ENCODE data around the gene ZNF474.

The ZNF474 gene

DNA sequence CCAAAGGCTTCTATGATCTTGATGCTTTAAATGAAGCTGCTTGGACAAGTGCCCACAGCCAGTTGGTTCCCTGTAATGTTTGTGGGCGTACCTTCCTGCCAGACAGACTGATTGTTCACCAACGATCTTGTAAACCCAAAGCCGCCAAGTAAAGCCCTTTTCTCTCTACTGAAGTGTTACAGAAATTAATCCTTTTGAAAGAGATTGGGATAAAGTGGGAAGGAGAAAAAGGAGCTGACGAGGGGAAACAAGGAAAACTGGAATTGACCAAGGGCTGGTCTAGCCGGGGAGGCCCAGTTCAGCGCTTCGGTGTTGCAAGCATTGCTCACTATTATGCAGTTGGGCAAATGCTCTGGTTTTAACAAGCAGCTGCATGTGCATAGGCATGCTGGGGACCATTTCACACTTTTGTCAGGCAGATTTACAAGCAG lies 53.2 kb downstream of the ZNF474 start:
- H3K4me3 ChIP-seq (ENCODE audit: control insufficient read depth, low read depth, low read length) = no peak overlapping the region
- DNase-seq (ENCODE audit: low read depth) = peak; percentile 88
- TF ChIP-seq, protein P1, sequence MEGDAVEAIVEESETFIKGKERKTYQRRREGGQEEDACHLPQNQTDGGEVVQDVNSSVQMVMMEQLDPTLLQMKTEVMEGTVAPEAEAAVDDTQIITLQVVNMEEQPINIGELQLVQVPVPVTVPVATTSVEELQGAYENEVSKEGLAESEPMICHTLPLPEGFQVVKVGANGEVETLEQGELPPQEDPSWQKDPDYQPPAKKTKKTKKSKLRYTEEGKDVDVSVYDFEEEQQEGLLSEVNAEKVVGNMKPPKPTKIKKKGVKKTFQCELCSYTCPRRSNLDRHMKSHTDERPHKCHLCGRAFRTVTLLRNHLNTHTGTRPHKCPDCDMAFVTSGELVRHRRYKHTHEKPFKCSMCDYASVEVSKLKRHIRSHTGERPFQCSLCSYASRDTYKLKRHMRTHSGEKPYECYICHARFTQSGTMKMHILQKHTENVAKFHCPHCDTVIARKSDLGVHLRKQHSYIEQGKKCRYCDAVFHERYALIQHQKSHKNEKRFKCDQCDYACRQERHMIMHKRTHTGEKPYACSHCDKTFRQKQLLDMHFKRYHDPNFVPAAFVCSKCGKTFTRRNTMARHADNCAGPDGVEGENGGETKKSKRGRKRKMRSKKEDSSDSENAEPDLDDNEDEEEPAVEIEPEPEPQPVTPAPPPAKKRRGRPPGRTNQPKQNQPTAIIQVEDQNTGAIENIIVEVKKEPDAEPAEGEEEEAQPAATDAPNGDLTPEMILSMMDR (conservative IDR thresholded peaks at IDR 0.05; ENCODE audit: control insufficient read depth, insufficient read depth, low read depth, low read length) = no peak

DNA sequence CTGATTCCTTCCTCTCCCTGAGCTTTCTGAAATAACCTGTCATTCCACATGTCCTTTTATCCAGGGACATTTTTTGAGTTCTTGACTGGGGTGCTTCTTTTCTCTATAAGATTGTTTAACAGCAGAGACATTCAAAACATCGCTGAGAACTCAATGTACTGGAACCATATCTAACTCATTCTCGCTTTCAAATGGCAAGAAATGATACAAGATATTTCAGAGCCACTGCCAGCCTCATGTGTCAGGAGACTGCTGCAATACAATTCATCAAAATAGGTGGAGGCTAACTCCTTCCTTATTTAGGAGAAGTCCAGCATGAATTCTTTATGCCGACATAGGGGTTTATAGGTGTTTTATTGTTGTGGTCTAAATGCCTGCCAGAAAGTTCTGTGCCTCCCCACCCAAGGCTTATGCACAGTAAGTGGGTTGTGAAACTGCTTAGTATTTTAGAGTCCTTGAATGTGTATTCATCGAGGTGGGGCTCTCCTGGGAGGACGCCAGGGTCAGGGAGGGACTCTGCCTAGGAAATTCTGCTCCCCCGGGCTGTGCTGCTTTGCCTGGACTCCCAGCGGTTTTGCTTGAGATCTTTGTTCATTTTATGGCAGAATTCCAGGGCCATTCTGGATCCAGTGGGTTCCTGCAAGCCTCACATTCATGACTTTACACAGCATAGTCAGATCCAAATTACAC lies 53.9 kb downstream of the ZNF474 start:
- peak; percentile 86 for DNase-seq (ENCODE audit: low read depth)
- TF ChIP-seq, protein P1 (conservative IDR thresholded peaks at IDR 0.05; ENCODE audit: control insufficient read depth, insufficient read depth, low read depth, low read length) = no peak
- no peak overlapping the region for H3K4me3 ChIP-seq (ENCODE audit: control insufficient read depth, low read depth, low read length)

DNA sequence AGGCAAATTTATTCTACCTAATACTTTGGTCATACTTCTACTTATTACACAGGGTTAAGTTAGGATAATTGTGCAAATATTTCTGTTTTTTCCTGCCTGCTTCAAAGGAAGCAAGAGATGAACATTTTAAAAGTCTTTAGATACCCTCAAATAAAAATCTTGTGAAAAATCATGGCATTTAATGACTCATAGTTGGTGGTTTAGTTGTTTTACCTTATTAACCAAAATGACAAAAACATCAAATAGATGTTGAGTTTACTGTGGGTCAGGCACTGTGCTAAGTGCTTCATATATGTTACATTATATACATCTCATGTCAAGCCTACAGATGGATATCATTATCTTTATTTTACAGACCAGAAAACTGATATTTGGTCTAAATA lies 54.4 kb downstream of the ZNF474 start:
- TF ChIP-seq, protein P1 (conservative IDR thresholded peaks at IDR 0.05; ENCODE audit: control insufficient read depth, insufficient read depth, low read depth, low read length) = no peak

DNA sequence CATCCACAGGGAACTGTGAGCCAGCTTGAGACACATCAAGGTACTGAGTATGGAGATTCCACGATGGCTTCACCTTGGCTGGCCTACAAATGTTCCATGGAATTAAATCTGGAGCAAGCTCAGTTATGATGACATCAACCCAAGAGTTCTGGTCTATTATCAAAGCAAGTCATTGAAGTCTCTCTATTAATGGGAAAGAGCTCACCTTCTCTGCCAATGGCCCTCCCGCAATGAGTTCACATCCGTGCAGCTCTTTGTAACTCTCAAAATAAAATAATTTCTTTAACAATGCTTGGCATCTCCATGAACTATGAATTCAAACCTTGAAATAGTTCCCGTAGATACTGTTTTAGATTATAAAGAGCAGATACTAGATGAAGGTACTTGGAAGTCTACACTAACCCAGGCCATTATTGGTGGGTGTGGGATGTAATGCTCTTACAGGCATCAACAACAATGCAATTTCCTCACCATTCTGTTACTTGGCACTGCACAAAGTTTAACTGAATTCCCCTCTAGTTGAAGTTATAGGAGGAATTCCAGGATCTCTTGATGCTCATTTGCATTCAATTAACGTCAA lies 55.4 kb downstream of the ZNF474 start:
- H3K4me3 ChIP-seq (ENCODE audit: control insufficient read depth, low read depth, low read length) = no peak overlapping the region
- no peak for DNase-seq (ENCODE audit: low read depth)
- TF ChIP-seq, protein P1 (conservative IDR thresholded peaks at IDR 0.05; ENCODE audit: control insufficient read depth, insufficient read depth, low read depth, low read length) = no peak

More for the DNA sequence above, 54.4 kb downstream of the ZNF474 start:
- no peak overlapping the region for H3K4me3 ChIP-seq (ENCODE audit: control insufficient read depth, low read depth, low read length)
- DNase-seq (ENCODE audit: low read depth) = no peak

DNA sequence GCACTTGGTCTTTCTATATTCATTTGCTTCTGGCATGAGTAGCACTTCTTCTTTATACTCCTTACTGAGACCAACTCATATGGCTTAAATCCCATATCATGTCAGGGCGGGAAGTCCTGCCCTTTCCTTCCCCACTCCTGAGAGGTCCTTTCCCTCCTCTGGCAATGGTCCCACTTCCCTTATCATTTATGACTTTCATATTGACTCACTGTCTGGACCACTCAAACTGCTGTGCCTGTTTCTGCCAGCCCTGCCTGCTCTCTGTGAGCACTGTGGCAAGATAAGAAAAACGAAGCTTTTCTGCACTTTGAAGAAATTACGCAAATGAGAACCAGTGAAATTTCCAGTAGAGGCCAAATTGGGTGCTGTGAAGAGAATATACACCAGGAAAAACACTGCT lies 58.1 kb downstream of the ZNF474 start:
- TF ChIP-seq, protein P1 (conservative IDR thresholded peaks at IDR 0.05; ENCODE audit: control insufficient read depth, insufficient read depth, low read depth, low read length) = no peak
- no peak for DNase-seq (ENCODE audit: low read depth)
- no peak overlapping the region for H3K4me3 ChIP-seq (ENCODE audit: control insufficient read depth, low read depth, low read length)

DNA sequence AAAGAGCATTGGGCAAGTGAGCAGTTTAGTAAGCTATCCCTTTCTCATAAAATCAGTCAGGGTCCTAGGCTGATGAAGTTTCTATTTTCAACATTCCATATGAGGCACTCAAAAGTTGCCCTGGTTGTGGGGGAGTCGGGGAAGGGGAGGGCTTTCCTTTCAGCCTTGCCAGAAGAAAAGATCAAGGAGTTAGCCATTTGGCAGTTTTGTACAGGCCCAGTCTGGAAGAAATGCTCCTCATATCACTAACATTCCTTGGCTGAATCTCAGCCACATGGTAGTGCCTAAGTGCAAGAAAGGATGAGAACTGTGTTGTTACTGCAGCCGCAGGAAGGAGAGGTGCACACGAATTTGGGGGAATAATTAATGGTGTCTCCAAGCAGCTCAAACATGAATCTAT lies 60.8 kb downstream of the ZNF474 start:
- TF ChIP-seq, protein P1 (conservative IDR thresholded peaks at IDR 0.05; ENCODE audit: control insufficient read depth, insufficient read depth, low read depth, low read length) = no peak
- no peak overlapping the region for H3K4me3 ChIP-seq (ENCODE audit: control insufficient read depth, low read depth, low read length)
- no peak for DNase-seq (ENCODE audit: low read depth)

Data from fibroblast of mammary gland (primary cell).